ENCODE measurements around the gene LY9.

DNA sequence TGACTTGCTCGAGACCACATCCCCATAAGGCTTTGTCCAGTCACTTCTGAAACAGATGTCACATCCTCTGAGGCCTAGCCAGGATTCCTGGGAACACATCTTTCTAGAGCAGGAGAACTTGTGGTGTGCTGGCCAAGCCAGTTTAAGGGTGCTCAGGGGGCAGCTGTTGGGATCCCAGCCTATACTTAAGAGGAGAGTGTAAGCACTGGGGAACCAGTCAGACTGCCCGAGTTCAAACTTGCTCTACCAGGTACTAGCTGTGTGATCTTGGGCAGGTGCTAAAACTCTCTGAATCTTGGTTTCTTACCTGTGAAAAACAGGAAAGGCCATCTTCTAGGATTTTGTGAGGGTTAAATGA lies 15.6 kb upstream of the LY9 start:
- TF ChIP-seq, protein P1, sequence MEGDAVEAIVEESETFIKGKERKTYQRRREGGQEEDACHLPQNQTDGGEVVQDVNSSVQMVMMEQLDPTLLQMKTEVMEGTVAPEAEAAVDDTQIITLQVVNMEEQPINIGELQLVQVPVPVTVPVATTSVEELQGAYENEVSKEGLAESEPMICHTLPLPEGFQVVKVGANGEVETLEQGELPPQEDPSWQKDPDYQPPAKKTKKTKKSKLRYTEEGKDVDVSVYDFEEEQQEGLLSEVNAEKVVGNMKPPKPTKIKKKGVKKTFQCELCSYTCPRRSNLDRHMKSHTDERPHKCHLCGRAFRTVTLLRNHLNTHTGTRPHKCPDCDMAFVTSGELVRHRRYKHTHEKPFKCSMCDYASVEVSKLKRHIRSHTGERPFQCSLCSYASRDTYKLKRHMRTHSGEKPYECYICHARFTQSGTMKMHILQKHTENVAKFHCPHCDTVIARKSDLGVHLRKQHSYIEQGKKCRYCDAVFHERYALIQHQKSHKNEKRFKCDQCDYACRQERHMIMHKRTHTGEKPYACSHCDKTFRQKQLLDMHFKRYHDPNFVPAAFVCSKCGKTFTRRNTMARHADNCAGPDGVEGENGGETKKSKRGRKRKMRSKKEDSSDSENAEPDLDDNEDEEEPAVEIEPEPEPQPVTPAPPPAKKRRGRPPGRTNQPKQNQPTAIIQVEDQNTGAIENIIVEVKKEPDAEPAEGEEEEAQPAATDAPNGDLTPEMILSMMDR (IDR thresholded peaks at IDR 0.05), result no peak
- TF ChIP-seq POLR2AphosphoS5 (IDR thresholded peaks at IDR 0.05), result no peak

Measured in prostate gland (tissue), 2 donors.